IPS DF 4.7 (cell line): ENCODE results near the gene AGAP1.

Source experiments
- DNase-seq: peaks from one replicate; pipeline ENCODE4 v3.0.0-alpha.2; 2013; ENCODE audit warnings: low spot score; ENCODE audit errors: extremely low read depth

Gene AGAP1

DNA sequence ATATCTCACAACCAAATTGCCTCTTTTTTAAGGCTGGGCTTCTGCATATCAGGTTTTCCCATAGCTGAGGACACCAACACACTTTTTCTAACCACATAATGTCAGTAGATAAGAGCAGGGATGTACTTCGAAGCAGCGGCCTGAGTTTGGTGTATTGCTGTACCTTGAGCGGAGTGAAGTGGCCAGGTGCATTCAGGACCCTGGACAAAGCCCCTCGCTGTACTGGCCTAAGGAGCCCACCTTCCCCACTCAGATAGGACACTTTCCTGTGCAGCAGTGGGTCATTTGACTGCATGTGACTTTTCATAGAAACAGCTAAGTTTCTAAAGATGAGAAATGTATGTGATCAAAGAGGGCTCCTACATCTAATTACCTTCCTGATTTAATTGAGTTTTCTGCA, 461.8 kb downstream of the AGAP1 start:
- no peak for DNase-seq

DNA sequence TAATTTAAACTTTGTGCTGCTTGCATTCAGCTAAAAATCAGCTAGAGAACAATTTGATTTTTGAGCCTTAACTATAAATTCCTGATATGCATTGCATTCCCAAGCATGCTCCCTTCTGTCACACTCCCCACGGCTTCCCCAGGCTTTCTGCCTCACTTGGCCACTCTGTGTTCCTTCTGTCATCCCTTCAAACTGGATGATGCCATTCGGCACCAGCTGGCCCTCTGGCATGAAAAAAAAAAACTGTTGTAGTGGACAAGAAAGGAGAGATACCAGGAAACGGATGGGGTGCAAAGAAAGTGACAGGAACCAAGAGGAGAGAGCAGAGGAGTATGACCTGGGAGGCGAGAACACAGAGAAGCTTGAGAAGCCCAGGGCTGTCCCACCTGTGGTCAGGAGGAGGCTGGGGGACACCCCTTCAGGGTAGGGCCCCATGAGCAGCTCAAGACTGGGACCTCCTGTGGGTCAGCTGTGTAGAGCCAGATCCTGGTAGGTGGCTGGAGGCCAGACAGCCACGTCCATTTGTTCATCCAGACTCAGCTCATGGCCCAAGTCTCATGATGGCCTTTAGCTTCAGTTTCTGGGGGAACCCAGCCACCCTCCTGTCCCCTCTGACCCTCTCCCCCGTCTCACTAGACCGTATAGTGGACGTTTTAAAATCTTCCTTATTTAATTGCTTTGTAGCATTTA, 462.6 kb downstream of the AGAP1 start:
- DNase-seq, result no peak

DNA sequence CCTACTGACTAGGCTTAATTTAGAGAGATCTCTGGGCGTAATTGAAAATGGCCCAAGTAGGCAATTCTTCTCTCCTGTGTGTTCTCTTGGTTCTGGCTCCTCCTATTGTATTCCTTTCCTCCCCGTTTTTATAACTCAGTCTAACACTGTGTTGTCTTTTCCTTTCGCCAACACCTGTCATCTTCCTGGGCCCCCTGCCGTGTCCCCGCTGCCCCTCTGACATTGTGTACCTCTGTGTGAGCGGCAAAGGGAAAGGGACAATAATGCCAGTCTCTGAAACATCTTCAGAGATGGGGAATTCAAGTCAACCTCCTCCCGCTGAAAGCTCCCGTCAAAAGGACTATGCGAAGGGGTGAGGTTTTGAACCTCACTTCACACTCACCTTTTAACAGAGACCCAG, 463.4 kb downstream of the AGAP1 start:
- no peak for DNase-seq

DNA sequence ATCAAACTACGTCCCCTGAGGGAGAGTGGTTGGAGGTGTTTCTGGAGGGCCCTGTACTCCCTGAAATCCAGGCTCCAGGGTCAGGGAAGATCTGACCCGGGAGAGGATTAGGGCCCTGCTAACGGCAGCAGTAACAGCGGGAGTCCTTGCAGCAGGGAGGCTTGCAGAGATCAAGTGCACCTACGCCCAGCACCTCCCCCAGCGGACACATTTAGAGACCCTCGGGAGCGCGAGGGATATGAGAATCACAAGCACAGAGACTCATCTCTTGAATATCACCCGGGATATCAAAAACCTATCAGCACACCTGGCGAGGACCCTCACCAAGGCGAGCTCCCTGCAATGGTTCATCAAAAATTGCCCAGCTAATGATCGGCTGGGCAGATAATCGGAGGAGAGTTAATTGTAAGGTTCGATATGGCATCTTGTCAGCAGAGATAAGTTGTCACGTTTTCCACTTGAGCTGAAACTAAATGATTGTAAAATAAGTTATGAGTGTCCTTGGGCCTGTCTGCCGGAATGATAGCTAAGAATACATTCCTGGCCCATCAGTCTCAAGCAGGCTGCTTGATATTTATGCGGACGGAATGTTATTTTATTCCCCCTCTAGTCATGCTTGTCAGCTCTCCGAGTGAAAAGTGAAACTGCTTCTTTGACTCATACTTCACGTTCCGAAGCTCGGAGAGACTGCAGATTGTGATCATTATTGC, 464.5 kb downstream of the AGAP1 start:
- no peak for DNase-seq

DNA sequence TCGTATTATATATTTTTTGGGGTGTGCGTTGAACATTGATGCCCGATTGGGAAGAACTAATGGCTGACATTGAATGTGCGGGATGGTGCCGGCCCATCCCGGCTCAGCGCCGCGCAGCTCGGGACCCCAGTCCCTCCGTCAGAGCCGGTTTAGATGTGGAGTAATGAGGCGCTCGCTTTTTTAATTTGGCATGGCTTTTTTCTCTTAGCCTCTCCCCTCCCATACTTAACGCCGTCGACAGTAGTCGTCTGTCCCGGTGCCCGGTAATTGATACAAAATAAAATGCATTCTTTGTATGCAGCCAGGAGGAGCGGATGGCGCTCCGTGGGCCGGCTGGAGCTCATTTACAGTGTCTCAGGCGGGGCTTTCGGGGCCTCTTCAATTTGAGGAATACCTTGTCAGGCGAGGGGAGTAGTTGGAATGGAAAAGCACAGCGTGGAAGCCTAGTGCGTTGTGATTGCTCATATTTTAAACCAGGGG, 465.1 kb downstream of the AGAP1 start:
- DNase-seq, result no peak

GRCh38 chr2:235960011-235960715, 466.3 kb downstream of the AGAP1 start:
- no peak for DNase-seq

DNA sequence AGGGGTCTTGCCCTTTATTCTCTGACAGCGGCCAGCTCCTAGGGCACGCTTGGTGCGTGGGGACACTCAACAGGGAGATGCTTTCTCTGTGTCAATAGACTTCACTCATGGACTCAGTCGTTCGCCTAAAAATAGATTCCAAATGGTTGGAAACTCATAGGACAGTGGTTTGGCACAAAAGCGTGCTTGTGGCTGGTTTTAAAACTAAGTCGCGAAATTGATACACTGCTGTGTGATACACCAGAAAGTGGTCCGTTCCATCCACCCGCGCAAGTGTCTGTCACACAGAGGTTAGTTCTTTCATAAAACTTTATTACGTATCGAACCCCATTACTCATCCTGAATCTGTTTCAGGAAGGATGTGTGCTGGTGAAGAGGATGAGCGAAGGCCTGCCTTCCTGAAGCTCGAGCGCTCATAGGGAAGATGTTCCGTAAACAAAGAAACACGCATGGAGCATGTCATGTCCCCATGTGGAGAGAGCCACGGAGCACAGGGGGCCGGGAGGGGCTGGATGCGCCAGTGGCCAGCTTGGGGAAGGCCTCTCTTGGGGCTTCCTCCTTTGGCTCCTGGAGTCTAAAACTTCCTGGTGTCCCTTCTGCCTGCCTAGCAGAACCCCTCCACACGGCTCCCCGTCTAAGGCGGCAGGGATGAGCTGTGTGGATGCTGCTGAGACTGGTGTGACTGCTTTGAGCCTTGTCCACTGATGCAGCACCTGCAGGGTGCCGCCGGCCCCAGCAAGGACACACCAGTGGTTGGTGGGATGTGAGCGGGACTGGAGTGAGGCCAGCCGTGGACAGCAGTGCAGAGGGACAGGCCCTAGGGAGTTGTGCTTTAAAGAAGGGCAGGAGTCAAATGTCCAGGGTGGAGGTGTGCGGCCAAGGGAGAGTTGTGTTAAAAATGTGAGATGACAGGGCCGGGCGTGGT, 467.1 kb downstream of the AGAP1 start:
- DNase-seq, result no peak

DNA sequence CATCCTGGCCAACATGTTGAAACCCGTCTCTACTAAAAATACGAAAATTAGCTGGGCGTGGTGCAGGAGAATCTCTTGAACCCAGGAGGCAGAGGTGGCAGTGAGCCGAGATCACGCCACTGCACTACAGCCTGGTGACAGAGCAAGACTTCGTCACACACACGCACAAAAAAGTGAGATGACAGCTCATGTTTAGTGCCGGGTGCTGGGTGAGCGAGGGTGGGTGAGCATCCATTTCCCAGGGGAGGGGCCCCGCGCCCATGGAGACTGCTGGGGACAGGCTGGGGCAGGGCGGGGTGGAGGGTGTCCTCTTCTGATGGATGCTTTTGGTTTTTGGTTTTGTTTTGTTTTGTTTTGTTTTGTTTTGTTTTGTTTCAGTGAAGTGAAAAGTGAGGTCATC, 467.9 kb downstream of the AGAP1 start:
- no peak for DNase-seq

DNA sequence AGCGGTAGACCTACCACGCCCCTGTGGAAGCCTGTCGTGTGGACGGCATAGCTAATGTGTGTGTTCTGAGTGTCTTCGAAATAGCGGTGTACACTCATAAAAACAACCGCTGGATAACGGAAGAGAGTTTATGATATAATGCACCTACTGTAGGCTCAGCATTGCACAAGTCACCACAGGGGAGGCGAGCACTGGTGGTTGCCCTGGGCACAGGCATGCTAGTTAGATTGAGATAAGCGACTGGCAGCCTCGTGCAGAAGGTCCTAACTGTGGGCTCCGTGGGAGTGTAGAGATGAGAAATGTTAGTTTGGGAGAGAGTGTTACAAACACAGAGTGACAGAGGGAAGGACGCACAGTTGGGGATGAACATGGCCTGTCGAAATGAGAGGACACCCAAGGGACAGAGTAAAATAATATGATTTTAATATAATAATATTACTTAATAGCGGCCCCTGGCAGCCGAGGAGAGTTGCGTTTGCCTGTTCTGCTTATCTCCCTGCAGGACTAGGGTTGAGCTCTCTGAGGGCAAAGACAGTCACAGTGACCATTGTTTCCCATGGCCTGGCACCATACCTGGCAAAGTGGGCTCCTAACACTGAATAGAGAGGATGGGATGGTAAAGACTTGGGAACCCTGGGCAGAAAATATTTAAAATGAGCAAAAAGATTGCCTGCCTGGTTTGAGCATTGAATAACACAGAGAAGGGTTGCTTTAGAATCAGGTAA, 470.2 kb downstream of the AGAP1 start:
- no peak for DNase-seq

DNA sequence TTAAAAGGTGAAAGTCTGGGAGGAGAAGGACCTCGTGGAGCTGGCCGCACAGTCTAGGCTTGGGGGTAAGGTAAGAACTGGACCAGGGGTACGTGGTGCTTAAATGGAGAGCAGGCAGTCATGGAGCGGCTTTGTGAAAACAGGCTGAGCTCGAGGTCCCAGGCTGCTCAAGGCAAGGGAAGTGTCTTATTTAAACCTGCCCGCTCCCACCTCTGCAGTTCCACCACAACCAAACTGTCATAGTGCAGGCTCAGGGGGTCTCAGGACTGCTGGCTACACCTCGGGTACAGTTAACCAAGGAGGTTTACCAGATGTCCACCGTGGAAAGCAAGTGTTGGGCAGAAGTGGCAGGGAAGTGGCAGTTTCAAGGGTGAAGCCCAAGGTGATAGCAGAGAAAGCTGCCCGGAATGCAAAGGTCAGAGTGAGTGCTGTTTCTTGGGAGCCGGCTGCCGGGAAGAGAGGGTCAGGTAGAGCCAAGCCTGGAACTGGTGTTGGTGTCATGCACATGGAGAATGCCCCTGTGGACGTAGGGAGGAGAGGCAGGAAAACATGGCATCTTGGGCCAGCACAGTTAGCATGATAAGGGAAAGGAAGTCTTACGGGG, 471.0 kb downstream of the AGAP1 start:
- DNase-seq, result no peak

DNA sequence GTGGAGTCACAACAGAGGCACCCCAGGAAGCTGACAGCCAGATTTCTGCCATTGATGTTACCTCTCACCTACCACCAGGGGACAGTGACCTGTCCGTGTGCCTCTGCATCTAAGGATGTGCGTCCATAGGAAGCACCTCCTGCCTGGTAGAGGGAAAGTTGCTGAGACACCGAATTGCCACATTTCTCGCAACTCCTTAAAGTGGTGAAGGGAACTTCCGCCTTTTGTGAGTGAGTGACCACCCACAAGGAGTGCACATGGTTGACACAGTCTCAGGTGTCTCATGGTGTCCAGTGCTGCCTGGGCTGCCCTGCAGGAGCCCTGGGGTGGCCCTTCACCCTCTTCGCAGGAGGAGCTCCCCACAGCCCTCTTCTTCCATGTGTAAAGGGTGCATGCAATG, 472.6 kb downstream of the AGAP1 start:
- no peak for DNase-seq

- DNase-seq, result no peak
These were observed 473.3 kb downstream of the AGAP1 start for GRCh38 chr2:235966932-235967757.

- DNase-seq, result no peak
These were observed 474.3 kb downstream of the AGAP1 start for GRCh38 chr2:235968155-235968554.

- DNase-seq, result no peak
These were observed 474.9 kb downstream of the AGAP1 start for GRCh38 chr2:235968616-235969324.

GRCh38 chr2:235970204-235971040, 476.6 kb downstream of the AGAP1 start:
- DNase-seq, result no peak

GRCh38 chr2:235976516-235976915, 482.7 kb downstream of the AGAP1 start:
- DNase-seq, result no peak

DNA sequence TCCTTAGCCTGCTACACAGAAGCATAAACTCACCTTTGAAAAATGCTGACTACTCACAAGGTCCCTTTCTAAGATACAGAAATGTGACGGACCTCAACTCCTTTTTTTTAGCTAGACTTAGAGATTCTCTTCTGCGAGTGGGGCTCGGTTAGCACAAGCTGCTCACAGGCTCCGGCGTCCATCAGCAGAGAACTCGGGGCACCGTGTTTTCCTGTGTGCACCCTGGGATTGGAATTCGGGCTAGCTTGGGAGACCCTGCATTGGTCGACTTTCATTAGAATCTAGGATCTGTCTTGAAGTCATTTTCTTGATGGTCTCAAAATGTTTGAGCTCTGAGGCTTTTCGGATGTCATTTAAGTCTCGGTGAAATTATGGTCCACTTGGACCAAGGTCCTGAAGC, 483.1 kb downstream of the AGAP1 start:
- no peak for DNase-seq

- DNase-seq, result no peak
These were observed 483.6 kb downstream of the AGAP1 start for GRCh38 chr2:235977445-235977844.
